PC-3 (cell line): ENCODE measurements around the gene FTL. TPM values are rescaled to one million over a fixed set of nuclear protein-coding genes. Genes with fewer than 3 reads are reported as not detected.

Experiments
- ATAC-seq: fragments of 200-7000 bp; cut with Tn5 transposase; 2 replicates; pipeline ENCODE4 v1.9.1; 2020; ENCODE audit warnings: mild to moderate bottlenecking, moderate library complexity
- BruUV-seq: library from RNA; stranded (reverse); fragments of 400-500 nt; replicated peaks from 2 replicates; lab custom pipeline; 2021; lab: Mats Ljungman, UMichigan
- CTCF ChIA-PET: fragments of 300-600 bp; sonication (Branson Sonifier 250); formaldehyde crosslinking; loops from one replicate; lab custom pipeline; 2022; ENCODE audit warnings: antibody characterized with exemption; lab: Charles Lee
- POLR2A ChIA-PET: fragments of 300-600 bp; sonication (Branson Sonifier 250); formaldehyde crosslinking; loops from one replicate; lab custom pipeline; 2022; ENCODE audit warnings: antibody characterized with exemption; ENCODE audit not compliant: unreplicated experiment; lab: Charles Lee
- DNase-seq: peaks from one replicate; pipeline ENCODE4 v3.0.0-alpha.2; 2015
- H2AFZ ChIP-seq: fragments of 300-600 bp; sonication (generic); 2 replicates; pipeline ENCODE4 v1.6.0; 2016; ENCODE audit warnings: antibody characterized with exemption, low read length
- H3F3A ChIP-seq: fragments of 300-600 bp; sonication (generic); one replicate; pipeline ENCODE4 v1.6.0; 2017; ENCODE audit warnings: antibody characterized with exemption, low read length, control low read depth, mild to moderate bottlenecking; ENCODE audit not compliant: unreplicated experiment
- H3K27ac ChIP-seq: fragments of 300-600 bp; sonication (generic); 2 replicates; pipeline ENCODE4 v1.5.1; 2016; ENCODE audit warnings: mild to moderate bottlenecking, low read length
- H3K27me3 ChIP-seq: fragments of 300-600 bp; sonication (generic); 2 replicates; pipeline ENCODE4 v1.6.1; 2016; ENCODE audit warnings: low read length, mixed read lengths
- H3K36me3 ChIP-seq: fragments of 300-600 bp; sonication (generic); 2 replicates; pipeline ENCODE4 v1.6.1; 2016; ENCODE audit warnings: low read depth, mixed run types, low read length, mixed read lengths
- H3K4me1 ChIP-seq: fragments of 300-600 bp; sonication (generic); 2 replicates; pipeline ENCODE4 v1.5.1; 2016; ENCODE audit warnings: low read length; ENCODE audit not compliant: insufficient read depth
- H3K4me2 ChIP-seq: fragments of 300-600 bp; sonication (generic); 2 replicates; pipeline ENCODE4 v1.6.0; 2016; ENCODE audit warnings: low read length
- H3K4me3 ChIP-seq: fragments of 300-600 bp; sonication (generic); 2 replicates; pipeline ENCODE4 v1.5.1; 2016; ENCODE audit warnings: mild to moderate bottlenecking, low read length, mixed read lengths
- H3K79me2 ChIP-seq: fragments of 300-600 bp; sonication (generic); 2 replicates; pipeline ENCODE4 v1.6.1; 2017; ENCODE audit warnings: low read length, mixed read lengths
- H3K9ac ChIP-seq: fragments of 300-600 bp; sonication (generic); 2 replicates; pipeline ENCODE4 v1.6.0; 2016; ENCODE audit warnings: mild to moderate bottlenecking, low read length
- H3K9me2 ChIP-seq: fragments of 300-600 bp; sonication (generic); replicated peaks from 2 replicates; pipeline ENCODE4 v1.6.1; 2016; ENCODE audit warnings: mixed run types, low read length, mixed read lengths
- H3K9me3 ChIP-seq: fragments of 300-600 bp; sonication (generic); 2 replicates; pipeline ENCODE4 v1.6.1; 2016; ENCODE audit warnings: low read length, mixed read lengths
- H4K20me1 ChIP-seq: fragments of 300-600 bp; sonication (generic); 2 replicates; pipeline ENCODE4 v1.6.1; 2016; ENCODE audit warnings: low read length, mixed read lengths
- EZH2 ChIP-seq: fragments of 300-600 bp; sonication (generic); IDR thresholded peaks from one replicate; pipeline ENCODE4 v1.6.1; 2017; ENCODE audit warnings: antibody characterized with exemption, mild to moderate bottlenecking, low read length; ENCODE audit not compliant: unreplicated experiment
- EZH2phosphoT487 ChIP-seq: fragments of 300-600 bp; sonication (generic); IDR thresholded peaks from 2 replicates; pipeline ENCODE4 v1.6.1; 2018; ENCODE audit warnings: mild to moderate bottlenecking, antibody characterized with exemption, low read length, borderline replicate concordance
- intact Hi-C: fragments of 100-400 bp; cut with micrococcal nuclease; formaldehyde crosslinking; loops from 2 replicates; pipeline ENCODE4 v1.9.0; 2023
- total RNA-seq: library from RNA; depleted of rRNA; stranded (reverse); fragments of >200 nt; gene quantifications from 2 replicates; pipeline ENCODE4 v1.2.3, GENCODE V29; 2014
- TF ChIP-seq, protein P1 (sequence below): fragments of 300-600 bp; sonication (generic); conservative IDR thresholded peaks from 2 replicates; pipeline ENCODE4 v1.5.1; 2017; ENCODE audit warnings: antibody characterized with exemption, low read depth, mild to moderate bottlenecking, low read length

FTL gene
- total RNA-seq, 1 experiment from 2014 or later: 1,109 TPM

DNA sequence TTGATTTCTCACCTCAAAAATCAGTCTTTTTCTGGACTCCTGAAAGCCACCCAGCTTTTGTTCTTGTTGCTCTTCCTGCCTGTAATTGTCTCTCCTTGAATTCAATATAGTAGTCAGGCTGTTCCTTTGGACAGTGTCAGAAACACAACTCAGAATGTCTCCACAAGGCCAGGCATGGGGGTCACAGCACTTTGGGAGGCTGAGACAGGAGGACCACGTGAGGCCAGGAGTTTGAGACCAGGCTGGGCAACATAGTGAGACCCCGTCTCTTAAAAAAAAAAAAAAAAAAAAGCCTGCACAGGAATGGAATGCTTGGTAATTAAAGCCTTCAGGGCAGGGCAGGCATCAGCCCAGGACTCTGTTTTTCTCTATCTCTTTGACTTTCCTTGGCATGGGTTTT lies 19.3 kb upstream of the FTL start:
- Histone ChIP-seq H2AFZ (no peak overlapping the region), H3F3A (no peaks in the 10 kb centered on the region), H3K9me2 (no peaks in the 10 kb centered on the region), H4K20me1 (no peaks in the 10 kb centered on the region), H3K4me1 (no peaks in the 10 kb centered on the region), H3K4me3 (no peak overlapping the region), H3K9me3 (no peaks in the 10 kb centered on the region), H3K27me3 (no peaks in the 10 kb centered on the region), H3K9ac (no peak overlapping the region), H3K27ac (no peak overlapping the region), H3K79me2 (no peaks in the 10 kb centered on the region), H3K36me3 (no peaks in the 10 kb centered on the region), H3K4me2 (no peak overlapping the region)
- intact Hi-C loops: no loop called here
- TF ChIP-seq, protein P1, sequence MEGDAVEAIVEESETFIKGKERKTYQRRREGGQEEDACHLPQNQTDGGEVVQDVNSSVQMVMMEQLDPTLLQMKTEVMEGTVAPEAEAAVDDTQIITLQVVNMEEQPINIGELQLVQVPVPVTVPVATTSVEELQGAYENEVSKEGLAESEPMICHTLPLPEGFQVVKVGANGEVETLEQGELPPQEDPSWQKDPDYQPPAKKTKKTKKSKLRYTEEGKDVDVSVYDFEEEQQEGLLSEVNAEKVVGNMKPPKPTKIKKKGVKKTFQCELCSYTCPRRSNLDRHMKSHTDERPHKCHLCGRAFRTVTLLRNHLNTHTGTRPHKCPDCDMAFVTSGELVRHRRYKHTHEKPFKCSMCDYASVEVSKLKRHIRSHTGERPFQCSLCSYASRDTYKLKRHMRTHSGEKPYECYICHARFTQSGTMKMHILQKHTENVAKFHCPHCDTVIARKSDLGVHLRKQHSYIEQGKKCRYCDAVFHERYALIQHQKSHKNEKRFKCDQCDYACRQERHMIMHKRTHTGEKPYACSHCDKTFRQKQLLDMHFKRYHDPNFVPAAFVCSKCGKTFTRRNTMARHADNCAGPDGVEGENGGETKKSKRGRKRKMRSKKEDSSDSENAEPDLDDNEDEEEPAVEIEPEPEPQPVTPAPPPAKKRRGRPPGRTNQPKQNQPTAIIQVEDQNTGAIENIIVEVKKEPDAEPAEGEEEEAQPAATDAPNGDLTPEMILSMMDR: no peak
- TF ChIP-seq EZH2 (no peak), EZH2phosphoT487 (no peak)
- ChIA-PET POLR2A (no interaction called here), CTCF (no interaction called here)
- ATAC-seq (no peak), DNase-seq (no peak)
- no TSS peak for BruUV-seq

DNA sequence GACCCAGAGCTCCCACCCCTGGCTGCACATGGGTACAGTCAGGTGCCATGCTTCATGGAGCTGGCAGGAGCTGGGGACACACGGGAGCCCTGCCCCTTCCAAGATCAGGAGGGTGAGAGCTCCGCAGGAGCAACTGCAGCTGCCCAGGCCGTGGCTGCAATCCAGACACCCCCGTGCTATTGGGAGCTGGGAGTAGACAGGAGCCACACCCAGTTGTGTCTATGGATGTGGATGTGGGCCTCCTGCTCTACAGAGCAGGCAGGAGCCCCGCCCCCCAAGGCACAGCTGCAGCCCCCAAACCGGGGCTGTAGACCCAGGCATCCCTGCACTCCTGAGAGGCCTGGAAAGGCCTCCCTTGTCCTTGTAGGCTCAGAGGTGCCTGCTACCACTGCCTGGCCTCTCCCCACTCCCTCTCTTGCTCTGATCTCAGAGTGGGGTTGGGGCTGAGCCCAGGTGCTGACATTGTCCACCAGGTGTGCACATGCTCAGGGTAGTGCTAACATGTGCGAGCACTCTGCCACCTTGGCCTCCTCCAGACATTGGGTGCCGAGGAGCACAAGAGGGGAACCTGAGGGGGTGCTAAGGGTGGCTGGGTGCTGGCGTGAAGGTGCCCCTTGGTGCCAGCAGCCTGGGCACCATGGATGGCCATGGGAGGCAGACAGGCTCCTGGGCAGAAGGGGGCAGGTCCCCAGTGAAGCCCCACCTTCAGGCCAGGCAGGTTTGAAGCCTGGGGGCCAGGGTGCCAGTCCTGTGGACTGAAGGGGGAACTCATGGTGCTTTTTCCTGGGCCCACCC lies 18.4 kb upstream of the FTL start:
- Histone ChIP-seq H3K79me2 (no peaks in the 10 kb centered on the region), H3K27ac (no peak overlapping the region), H3K9me2 (no peaks in the 10 kb centered on the region), H3K4me2 (no peak overlapping the region), H3K9ac (no peak overlapping the region), H4K20me1 (no peaks in the 10 kb centered on the region), H3K4me3 (no peak overlapping the region), H3K27me3 (no peaks in the 10 kb centered on the region), H2AFZ (no peak overlapping the region), H3K9me3 (no peaks in the 10 kb centered on the region), H3K4me1 (no peaks in the 10 kb centered on the region), H3K36me3 (no peaks in the 10 kb centered on the region), H3F3A (no peaks in the 10 kb centered on the region)
- CTCF ChIA-PET: no interaction called here
- DNase-seq (no peak), ATAC-seq (no peak)
- TF ChIP-seq EZH2: no peak
- TF ChIP-seq, protein P1: no peak
- no peak for TF ChIP-seq EZH2phosphoT487
- intact Hi-C loops: no loop called here
- no TSS peak for BruUV-seq
- POLR2A ChIA-PET: no interaction called here

DNA sequence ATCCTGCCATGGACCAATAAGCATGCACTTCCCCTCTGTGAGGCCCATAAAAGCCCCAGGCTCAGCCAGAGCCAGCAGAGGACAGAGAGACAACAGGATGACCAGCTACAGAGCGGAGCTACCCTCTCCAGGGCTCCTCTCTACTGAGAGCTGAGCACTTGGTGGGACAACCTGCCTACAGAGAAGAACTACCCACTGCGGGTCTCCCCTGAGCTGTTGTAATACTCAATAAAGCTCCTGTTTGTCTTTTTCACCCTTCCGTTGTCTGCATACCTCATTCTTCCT lies 17.9 kb upstream of the FTL start:
- Histone ChIP-seq H3K4me2 (no peak overlapping the region), H3K9me2 (no peaks in the 10 kb centered on the region), H2AFZ (no peak overlapping the region), H3K27ac (no peak overlapping the region), H3K27me3 (no peaks in the 10 kb centered on the region), H4K20me1 (no peaks in the 10 kb centered on the region), H3K79me2 (no peaks in the 10 kb centered on the region), H3K36me3 (no peaks in the 10 kb centered on the region), H3K4me3 (no peak overlapping the region), H3K9ac (no peak overlapping the region), H3K9me3 (no peaks in the 10 kb centered on the region), H3F3A (no peaks in the 10 kb centered on the region), H3K4me1 (no peaks in the 10 kb centered on the region)
- DNase-seq (no peak), ATAC-seq (no peak)
- TF ChIP-seq EZH2phosphoT487 (no peak), EZH2 (no peak)
- TF ChIP-seq, protein P1: no peak
- ChIA-PET CTCF (no interaction called here), POLR2A (no interaction called here)
- intact Hi-C loops: no loop called here
- no TSS peak for BruUV-seq
